Erythroblast (primary cell): ENCODE measurements around the gene CDC42BPB.

ENCODE experiments used
- DNase-seq, 2 experiments: peaks; one replicate each; lab custom pipeline; 2025; lab: John Stamatoyannopoulos, UW
- GATA1 ChIP-seq: IDR thresholded peaks from 2 replicates; pipeline ENCODE4 v1.6.1; 2011; ENCODE audit warnings: low read depth, mild to moderate bottlenecking, control low read depth, low read length, moderate library complexity
- POLR2A ChIP-seq: IDR thresholded peaks from 2 replicates; pipeline ENCODE4 v1.6.1; 2011; ENCODE audit warnings: mild to moderate bottlenecking, low read length

CDC42BPB gene

DNA sequence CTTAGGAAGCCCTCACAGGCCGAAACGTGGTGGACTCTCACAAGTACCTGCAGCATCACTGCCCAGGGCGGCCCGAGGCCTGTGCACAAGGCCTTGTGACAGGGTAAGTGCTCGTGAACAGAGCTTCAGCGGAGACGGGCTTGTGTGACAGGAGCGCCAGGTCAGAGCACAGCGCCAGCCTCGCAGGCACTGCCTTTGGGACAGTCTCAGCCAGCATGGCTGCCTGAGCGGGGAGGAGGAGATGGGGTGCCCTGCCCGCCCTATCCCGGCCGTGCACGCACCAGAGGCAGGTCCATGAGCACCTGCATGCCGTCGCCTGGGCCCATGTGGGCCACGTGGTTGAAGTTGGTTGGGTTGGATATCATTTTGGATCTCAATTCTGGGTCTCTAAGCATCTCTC is 118.0 kb downstream of the CDC42BPB start:
- DNase-seq = no peak
- TF ChIP-seq POLR2A (no peak), GATA1 (no peak)

DNA sequence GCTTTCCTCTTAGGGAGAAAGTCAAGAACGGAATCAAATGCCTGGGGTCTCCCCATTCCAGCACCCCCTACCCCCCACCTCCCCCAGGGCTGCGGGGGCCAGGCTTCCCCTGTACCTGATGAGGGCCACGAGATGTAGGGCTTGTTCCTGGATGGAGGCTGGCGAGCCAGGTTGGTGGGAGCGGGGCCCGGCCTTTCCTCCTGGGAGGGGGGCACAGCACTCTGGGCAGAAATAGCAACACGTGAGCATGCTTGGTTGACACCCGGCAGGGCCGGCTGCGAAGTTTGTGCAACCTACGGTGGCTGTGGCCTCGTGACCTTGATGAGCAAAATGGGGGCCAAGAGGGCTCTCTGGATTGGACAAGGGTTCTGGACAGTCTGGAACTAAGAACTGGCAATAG is 119.2 kb downstream of the CDC42BPB start:
- DNase-seq = no peak
- TF ChIP-seq GATA1 = no peak
- TF ChIP-seq POLR2A = no peak

DNA sequence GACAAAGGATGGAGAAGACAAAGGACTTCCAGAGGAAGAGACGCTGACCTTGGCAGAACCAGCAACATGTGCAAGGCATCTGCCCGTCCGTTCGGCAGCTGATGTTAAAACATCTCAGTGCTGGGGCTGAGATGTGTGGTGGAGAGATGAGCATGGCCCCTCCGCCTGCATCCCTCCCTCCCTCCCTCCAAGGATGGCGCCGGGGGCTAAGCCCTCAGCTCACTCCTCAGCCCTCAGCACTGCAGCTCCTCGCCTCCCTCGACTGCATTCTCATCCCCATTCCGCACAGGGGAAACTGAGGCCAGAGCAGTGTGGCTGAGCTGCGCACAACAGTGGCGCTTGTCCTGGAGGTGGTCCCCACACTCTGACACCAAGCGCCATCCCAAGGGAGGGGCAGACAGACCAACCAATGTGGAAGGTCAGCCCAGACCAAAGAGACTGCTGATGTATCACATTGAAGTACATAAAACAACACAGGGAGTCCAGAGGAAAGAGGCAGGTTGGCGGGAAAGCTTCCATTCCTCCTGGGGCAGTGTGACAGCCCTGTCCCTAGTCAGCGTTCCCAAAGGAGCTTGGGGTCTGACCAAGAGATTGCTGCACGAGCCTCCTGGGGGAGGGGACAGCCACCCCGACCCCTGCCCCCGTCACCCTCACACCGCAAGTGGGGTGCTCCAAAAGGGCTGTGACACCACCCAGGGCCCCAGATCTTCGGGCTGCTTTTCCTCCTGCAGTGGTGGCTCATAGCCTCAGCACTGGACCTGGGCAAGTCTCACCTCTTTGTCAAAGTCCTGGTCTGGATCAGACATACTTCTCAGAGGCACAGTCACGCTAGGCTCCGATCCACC is 119.8 kb downstream of the CDC42BPB start:
- TF ChIP-seq POLR2A (no peak), GATA1 (no peak)

DNA sequence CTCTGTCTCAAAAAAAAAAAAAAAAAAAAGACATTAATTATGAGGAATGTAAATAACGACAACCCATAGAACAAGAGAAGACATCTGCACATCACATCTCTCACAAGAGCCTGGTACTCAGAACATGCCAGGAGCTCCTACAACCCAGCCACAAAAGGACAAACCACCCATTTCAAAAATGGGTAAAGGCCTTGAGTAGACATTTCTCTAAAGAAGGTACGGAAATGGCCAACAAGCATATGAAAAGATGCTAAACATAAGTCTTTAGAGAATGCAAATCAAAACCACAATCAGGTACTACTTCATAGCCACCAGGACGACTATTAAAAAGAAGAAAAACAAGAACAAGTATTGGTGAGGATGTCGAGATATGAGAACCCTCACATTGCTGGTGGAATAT is 121.6 kb downstream of the CDC42BPB start:
- no peak for TF ChIP-seq POLR2A
- TF ChIP-seq GATA1 = no peak

More for the DNA sequence above, 119.8 kb downstream of the CDC42BPB start:
- no peak for DNase-seq

DNA sequence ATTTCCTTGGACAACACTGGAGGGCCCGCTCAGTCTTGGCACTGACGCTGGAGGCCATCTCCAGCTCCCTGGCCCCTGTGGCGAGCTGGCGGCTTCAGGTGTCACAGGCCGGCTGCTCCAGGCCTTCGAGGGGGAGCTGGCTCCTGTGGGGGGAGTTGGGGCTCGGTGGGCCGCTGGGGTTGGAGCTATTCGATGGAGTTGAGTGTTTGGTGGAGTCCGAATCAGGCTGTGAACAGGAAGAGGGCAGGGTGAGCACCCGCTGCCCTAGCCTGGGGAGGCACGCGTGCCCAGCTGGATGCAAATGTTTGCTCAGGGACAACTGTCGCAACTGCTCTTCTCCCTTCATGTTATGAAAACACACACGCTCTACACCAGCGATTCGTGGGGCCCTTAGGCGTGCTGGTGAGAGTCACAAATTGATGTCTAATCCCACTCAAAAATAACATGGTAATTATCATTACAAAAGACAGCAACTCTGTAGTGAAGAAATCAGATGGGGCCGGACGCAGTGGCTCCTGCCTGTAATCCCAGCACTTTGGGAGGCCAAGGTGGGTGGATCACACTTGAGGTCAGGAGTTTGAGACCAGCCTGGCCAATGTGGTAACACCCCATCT is 123.6 kb downstream of the CDC42BPB start:
- no peak for TF ChIP-seq GATA1
- no peak for TF ChIP-seq POLR2A
- DNase-seq = no peak

More for the DNA sequence above, 121.6 kb downstream of the CDC42BPB start:
- DNase-seq = no peak

DNA sequence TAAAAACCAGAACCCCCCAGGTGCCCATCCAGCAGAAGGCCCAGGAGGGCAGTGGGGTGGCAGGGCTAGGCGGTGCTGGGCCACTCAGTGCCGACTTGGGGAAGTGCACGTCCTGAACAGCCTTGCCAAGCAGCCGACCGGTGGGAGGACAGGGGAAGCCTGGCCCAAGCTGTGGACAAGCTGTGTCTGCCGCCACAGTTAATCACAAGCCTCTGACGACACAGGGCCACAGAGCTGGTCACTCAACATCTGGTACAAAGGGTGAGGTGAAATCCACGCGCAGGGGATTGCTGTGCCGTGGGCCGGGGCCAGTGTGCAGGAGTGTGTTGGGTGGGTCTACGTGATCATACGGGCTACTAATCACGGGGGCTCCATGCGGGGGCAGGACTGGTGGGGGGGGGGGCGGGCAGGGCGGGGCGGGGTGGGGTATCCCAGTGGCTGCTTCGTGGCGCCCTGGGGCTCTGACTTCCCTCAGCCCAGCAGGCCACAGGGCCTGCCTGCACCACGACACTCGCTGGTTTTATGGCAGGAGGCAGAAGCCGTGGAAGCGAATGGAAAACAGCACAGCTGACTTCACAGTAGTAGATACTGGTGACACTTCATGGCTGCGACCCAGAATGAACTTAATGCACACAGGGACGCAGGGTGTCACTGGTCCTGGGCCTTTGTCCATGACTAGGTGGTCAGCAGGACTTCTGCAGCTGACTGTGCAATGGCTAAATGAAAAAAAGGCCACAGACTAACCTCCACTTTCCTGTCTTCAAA is 124.7 kb downstream of the CDC42BPB start:
- TF ChIP-seq GATA1 = no peak
- no peak for TF ChIP-seq POLR2A
- no peak for DNase-seq

DNA sequence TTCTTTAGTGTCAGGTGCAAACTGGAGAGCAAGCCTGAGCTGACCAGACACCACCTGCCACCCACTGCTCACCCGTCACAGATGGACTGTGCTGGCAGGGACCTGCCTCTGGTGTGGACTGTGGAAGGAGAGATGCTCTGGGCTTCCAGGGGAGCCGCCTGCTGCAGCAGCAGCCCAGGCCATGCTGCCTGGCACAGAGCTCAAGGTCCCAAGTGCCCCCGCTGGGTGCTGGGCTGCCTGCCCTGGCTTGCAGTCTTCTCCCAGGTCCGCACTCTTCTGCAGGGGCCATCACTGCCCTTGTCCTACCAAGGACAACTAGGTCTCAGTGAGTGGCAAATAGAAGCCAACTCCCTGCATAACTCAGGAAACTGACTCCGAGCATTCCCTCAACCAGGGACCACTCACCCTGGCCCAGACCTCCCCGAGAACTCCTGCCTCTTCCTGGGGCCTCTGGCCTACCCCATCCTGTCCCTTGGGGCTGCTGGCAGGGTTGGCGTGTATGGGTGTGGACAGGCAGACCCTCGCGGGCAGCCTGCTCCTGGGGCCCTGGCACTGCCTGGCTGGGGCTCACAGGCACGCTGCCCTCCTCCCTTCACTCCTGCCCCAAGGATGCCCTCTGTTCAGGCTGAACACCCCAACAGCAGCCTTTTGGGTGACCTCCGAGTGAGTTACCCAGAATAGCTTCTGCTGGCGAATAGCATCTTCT is 125.6 kb downstream of the CDC42BPB start:
- TF ChIP-seq GATA1 = no peak
- no peak for TF ChIP-seq POLR2A
- DNase-seq = no peak

DNA sequence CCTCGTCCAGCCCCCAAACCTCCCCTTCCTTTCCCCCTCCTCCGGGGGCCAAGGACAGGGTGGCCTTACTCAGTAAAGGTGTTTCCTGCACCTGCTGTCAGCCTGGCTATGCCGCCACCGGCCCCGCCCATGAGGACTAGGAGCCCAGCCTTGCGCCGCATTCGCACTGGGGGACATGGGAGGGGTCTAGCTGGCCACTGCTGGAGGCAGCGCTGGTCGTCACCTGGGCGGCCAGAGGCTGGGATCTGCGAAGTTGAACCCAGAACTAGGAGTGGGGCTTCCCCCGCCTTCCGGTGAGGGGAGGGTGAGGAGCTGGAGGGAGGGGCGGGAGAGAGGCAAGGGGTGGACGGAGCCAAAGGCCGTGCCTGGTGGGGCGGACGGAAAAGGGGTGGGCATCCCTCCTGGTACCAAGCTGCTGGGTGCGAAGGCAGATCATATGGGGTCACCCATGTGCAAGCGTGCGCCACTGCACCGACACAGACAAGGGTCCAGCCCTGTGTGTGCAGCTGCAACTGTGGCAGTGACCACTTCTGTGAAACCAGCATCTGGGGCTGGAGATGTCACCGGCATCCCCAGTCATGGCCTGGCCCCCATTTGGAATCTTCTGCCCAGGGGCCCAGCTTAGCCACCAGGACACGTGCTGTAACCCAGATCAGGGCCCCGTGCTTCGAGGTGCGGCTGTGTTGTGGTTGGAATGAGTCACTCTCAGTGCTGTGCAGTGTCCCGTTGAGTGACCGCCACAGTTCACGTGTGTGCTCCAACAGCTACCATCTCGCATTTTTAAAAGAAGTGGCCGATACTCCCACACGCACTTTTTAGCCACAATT is 126.4 kb downstream of the CDC42BPB start:
- TF ChIP-seq POLR2A (no peak), GATA1 (no peak)
- DNase-seq = no peak

DNA sequence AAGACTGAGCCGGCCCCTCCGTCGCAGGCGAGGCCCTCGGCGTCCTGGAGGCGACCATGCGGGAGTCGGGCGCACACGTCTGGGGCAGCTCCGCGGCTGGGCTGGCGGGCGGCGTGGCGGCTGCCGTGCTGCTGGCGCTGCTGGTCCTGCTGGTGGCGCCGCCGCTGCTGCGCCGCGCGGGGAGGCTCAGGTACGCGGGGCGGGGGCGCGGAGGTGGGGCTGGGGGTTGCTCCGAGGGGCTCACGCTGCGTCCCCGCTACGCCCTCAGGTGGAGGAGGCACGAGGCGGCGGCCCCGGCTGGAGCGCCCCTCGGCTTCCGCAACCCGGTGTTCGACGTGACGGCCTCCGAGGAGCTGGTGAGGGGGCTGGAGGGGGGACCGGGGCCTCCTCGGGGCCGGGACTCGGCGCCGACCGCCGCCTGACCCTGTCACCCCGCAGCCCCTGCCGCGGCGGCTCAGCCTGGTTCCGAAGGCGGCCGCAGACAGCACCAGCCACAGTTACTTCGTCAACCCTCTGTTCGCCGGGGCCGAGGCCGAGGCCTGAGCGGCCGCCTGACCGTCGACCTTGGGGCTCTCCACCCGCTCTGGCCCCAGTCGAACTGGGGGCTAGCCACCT is 127.1 kb downstream of the CDC42BPB start:
- DNase-seq = no peak
- TF ChIP-seq POLR2A (no peak), GATA1 (no peak)

DNA sequence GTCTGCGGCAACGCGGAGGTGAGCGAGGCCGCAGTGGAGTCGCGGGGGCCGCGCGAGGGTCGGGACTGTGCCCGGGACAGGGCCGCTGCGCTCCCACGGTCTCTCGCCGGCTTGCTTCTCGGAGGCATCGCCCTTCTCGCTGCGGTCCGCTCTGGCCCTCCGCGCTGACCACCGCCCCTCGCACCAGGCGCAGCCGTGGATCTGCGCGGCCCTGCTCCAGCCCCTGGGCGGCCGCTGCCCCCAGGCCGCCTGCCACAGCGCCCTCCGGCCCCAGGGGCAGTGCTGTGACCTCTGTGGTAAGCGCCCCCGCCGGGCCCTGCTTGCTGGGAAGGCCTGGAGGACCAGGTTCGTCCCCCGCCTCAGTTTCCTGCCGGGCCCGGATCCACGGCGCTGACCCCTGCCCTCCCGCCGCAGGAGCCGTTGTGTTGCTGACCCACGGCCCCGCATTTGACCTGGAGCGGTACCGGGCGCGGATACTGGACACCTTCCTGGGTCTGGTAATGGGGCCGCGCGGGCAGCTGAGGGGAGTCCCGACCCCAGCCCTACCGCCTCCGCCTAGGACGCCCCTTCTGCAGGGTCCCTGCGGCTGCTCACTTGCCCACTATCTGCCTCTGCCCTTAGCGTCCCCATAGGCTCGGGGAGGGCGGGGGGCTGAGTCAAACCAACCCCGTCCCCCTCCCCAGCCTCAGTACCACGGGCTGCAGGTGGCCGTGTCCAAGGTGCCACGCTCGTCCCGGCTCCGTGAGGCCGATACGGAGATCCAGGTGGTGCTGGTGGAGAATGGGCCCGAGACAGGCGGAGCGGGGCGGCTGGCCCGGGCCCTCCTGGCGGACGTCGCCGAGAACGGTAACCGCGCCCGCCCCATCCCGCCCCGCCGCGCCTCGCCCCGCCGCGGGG is 127.9 kb downstream of the CDC42BPB start:
- TF ChIP-seq GATA1 (no peak), POLR2A (no peak)

More for the DNA sequence above, 127.9 kb downstream of the CDC42BPB start:
- DNase-seq = no peak
